HG03442 (cell line): ENCODE measurements around the gene TRAF1.

ENCODE experiments used
- ATAC-seq: cut with Tn5 transposase; IDR thresholded peaks from one replicate; pipeline ENCODE4 v1.9.1; 2021; ENCODE audit warnings: mild to moderate bottlenecking, moderate library complexity; ENCODE audit not compliant: unreplicated experiment

Gene TRAF1

GRCh38 chr9:120872791-120873502 lies 53.6 kb downstream of the TRAF1 start:
- ATAC-seq, result no peak

DNA sequence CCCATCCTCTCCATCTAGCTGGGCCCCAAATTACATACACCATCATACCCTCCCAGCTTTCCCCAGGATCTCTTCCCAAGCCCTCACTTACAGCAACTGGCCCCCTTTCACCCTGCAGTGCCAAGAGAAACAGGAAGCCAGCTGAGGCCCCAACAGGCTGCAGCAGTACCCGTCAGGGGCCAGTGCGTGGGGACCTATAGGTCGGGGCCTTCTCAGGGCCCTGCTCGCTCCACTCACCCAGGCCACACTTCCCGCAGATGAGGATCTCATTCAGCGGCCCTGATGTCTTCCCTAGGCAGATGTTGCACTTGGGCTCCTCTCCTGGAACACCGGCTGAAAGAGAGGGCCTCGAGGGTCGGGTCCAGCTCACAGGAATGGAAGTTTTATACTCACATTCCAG lies 56.4 kb downstream of the TRAF1 start:
- ATAC-seq, result no peak

GRCh38 chr9:120869726-120870125 lies 56.9 kb downstream of the TRAF1 start:
- ATAC-seq, result no peak

GRCh38 chr9:120869360-120869687 lies 57.3 kb downstream of the TRAF1 start:
- ATAC-seq, result no peak

DNA sequence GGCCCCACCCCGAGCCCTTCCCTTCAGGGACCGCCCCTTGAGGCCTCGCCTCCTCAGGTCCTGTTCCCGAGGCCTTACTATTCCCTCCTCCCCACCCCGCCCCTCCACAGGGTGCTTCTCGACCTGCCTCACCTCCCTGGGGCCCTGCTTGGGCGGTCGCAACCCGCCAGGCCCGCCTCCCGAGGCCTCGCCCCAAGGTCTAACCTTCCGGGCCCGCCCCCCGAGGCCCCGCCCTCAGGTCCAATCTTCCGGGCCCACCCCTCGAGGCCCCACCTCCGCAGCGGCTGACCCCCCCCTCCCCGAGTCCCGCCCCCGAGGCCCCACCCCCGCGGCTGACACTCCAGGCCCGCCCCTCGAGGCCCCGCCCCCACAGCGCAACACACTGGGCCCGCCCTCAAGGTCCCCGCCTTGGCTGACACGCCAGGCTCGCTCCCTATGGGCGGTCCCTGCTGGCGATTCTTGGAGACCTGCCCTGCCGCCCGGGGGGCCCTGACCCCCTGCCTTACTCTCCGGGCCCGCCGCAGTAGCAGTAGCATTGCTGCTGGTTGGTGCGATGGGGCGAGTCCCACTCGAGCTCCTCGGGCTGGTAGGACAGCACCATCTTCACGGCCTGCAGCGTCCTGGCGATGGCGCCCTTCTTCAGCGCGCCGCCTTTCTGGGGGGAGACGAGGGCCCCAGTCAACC lies 57.8 kb downstream of the TRAF1 start:
- peak; percentile 87 for ATAC-seq

- ATAC-seq, result no peak
Observed at GRCh38 chr9:120868339-120868675, 58.3 kb downstream of the TRAF1 start.

GRCh38 chr9:120867676-120868338 lies 58.8 kb downstream of the TRAF1 start:
- no peak for ATAC-seq

DNA sequence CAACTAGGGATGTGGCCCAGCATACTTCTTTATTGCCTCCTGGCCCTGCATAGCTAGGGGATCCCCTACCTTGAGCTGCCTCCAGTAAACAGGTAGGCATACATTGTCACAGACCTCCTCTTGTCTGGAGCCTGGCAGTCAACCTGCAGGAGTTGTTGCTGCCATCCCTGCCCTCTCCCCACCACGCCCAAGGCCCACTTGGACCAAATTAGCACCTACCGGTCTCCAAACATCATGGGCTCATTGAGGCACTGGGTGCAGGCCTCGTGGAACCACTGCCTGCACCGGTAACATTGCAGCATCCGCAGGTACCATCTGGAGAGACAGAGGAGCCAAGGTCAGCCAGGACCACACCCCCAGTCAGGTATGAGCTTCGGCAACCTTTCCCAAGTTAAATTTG lies 59.9 kb downstream of the TRAF1 start:
- ATAC-seq, result no peak

GRCh38 chr9:120865809-120866208 lies 60.8 kb downstream of the TRAF1 start:
- no peak for ATAC-seq

DNA sequence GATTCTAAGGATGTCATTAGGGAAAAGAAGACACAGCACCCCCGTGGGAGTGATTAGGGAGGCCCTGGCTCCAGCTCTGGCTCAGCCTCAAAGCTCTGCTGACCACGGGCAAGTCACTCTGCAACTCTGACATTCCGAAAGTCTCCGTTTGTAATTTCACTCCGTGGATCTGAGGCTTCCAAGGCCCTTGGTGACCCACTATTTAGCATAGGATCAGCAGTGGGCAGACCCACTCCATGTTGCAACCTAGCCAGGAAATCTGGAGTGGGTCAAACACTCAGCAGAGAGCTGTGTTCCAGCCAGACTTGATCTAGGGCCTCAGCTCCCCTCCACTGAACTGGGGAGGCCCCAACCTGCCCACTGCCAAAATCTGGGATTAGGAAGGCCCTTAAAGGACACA lies 61.4 kb downstream of the TRAF1 start:
- ATAC-seq, result no peak

GRCh38 chr9:120864719-120865118 lies 61.9 kb downstream of the TRAF1 start:
- no peak for ATAC-seq

DNA sequence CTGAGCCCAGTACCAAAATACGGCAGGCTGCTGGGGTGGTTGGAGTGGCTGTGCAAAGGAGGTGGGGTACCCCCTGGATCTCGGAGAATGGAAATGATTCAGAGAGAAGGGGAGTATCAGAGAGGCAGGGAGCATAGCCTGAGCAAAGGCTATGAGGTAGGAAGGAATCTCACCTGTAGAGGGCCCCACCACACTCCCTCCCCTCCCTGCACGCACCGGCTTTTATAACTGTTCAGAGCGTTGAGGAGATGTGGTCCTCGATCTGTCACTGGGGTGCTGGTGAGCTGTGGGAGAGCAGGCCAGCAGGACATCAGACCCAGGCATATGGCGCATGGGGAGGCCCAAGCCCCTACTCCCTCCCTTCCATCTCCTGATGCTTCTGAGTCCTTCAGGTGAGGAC lies 62.8 kb downstream of the TRAF1 start:
- no peak for ATAC-seq

- ATAC-seq, result no peak
Observed at GRCh38 chr9:120862452-120862851, 64.1 kb downstream of the TRAF1 start.

- no peak for ATAC-seq
Observed at GRCh38 chr9:120861935-120862334, 64.7 kb downstream of the TRAF1 start.

GRCh38 chr9:120860083-120860482 lies 66.5 kb downstream of the TRAF1 start:
- ATAC-seq, result no peak

- no peak for ATAC-seq
Observed at GRCh38 chr9:120859361-120859760, 67.2 kb downstream of the TRAF1 start.

- no peak for ATAC-seq
Observed at GRCh38 chr9:120857902-120858301, 68.7 kb downstream of the TRAF1 start.

DNA sequence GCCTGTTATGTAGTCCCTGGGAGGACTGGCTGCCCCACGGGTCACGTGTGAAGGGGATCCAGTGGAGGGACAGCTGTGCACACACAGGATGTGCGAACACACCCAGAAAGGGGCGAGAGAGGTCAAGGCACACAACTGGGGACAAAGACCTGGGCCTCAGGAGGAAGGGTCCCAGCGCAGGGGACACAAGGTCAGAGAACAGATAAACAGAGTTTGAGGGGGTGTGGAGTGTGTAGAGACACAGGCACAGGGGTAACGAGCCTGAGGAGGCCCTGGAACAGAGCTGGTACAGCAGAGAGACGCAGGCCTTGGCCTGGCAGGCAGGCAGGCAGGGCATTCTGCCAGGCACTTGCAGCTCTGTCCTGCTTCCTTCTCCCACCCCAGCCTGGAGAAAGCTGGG lies 69.1 kb downstream of the TRAF1 start:
- no peak for ATAC-seq

- ATAC-seq, result no peak
Observed at GRCh38 chr9:120856700-120857099, 69.9 kb downstream of the TRAF1 start.

DNA sequence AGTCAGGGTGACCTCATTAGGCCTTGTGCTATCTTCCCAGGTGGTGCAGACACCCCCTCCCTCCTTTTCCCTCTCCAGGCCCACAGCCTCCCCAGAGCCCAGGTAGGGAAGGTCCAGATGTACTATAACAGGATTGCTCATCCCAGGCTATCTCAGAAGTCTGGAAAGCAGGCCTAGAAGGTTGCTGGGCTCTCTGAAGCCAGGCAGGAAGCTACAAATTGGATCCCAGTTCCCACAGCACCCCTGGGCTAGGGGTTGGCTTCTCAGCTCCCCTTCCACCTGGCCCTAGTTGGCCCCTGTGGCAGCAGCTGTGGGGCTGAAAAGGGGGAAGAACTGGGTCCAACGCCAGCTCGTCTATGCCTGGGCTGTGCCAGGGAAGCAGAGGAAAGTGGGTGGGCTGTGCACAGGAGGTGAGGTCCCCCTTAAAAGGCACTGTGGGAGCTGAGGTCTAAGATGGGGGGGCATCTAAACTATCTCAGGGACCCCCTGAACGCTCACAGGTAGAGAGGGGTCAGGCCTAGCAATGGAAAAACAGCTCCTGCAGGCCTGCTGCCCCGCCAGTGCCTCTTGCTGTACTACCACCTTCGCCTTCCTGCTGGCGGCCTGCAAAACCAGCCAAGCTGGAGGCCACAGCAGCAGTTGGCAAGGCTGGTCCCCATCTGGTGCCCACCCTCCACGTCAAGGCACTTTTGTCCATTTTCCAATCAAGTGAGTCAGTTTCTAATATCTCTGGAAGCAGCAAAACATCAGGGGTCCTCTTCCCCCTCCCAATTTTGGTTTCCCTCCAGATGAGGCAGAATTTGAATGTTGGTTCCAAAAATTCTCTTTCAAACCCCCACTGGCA lies 70.5 kb downstream of the TRAF1 start:
- ATAC-seq, result no peak

GRCh38 chr9:120854596-120855327 lies 71.8 kb downstream of the TRAF1 start:
- ATAC-seq, result no peak
